Left hindlimb (tissue), 1 donor: ENCODE data around the gene TEX35.

Source experiments
- DNase-seq: peaks from one replicate; pipeline ENCODE4 v3.0.0-alpha.2; 2018

TEX35 gene

GRCh38 chr1:178512566-178513277 lies at the start of gene TEX35:
TEX35 (plus strand) TSS chr1:178513109; CDS start chr1:178513189, 80 bp downstream.
- DNase-seq, result no peak

GRCh38 chr1:178464141-178464540 lies 48.8 kb upstream of the TEX35 start:
- DNase-seq, result no peak

GRCh38 chr1:178464566-178464965 lies 48.3 kb upstream of the TEX35 start:
- no peak for DNase-seq

- no peak for DNase-seq
Measured at GRCh38 chr1:178465011-178465410, 47.9 kb upstream of the TEX35 start.

- DNase-seq, result no peak
Measured at GRCh38 chr1:178467837-178468236, 45.1 kb upstream of the TEX35 start.

GRCh38 chr1:178470411-178470960 lies 42.4 kb upstream of the TEX35 start:
- DNase-seq, result no peak

GRCh38 chr1:178472531-178472930 lies 40.4 kb upstream of the TEX35 start:
- no peak for DNase-seq

GRCh38 chr1:178477373-178477772 lies 35.5 kb upstream of the TEX35 start:
- DNase-seq, result no peak

GRCh38 chr1:178477841-178478240 lies 35.1 kb upstream of the TEX35 start:
- DNase-seq, result no peak

- DNase-seq, result no peak
Measured at GRCh38 chr1:178483251-178483957, 29.5 kb upstream of the TEX35 start.

GRCh38 chr1:178484698-178485225 lies 28.1 kb upstream of the TEX35 start:
- no peak for DNase-seq

GRCh38 chr1:178485541-178485981 lies 27.3 kb upstream of the TEX35 start:
- no peak for DNase-seq

- no peak for DNase-seq
Measured at GRCh38 chr1:178486100-178487069, 26.5 kb upstream of the TEX35 start.

- DNase-seq, result no peak
Measured at GRCh38 chr1:178487070-178487615, 25.8 kb upstream of the TEX35 start.

- no peak for DNase-seq
Measured at GRCh38 chr1:178488393-178488792, 24.5 kb upstream of the TEX35 start.

- no peak for DNase-seq
Measured at GRCh38 chr1:178489399-178489798, 23.5 kb upstream of the TEX35 start.

- DNase-seq, result no peak
Measured at GRCh38 chr1:178490136-178490535, 22.8 kb upstream of the TEX35 start.

GRCh38 chr1:178490967-178491366 lies 21.9 kb upstream of the TEX35 start:
- DNase-seq, result no peak

- DNase-seq, result no peak
Measured at GRCh38 chr1:178491721-178492120, 21.2 kb upstream of the TEX35 start.

GRCh38 chr1:178492341-178492740 lies 20.6 kb upstream of the TEX35 start:
- no peak for DNase-seq

- no peak for DNase-seq
Measured at GRCh38 chr1:178493301-178493741, 19.6 kb upstream of the TEX35 start.

GRCh38 chr1:178494569-178494971 lies 18.3 kb upstream of the TEX35 start:
- no peak for DNase-seq
